HG03520 (cell line): Measurements from ENCODE around the gene MAP2K5.

ENCODE experiments used
- ATAC-seq: cut with Tn5 transposase; IDR thresholded peaks from one replicate; pipeline ENCODE4 v1.9.1; 2021; ENCODE audit warnings: mild to moderate bottlenecking, moderate library complexity; ENCODE audit not compliant: unreplicated experiment

The MAP2K5 gene

DNA sequence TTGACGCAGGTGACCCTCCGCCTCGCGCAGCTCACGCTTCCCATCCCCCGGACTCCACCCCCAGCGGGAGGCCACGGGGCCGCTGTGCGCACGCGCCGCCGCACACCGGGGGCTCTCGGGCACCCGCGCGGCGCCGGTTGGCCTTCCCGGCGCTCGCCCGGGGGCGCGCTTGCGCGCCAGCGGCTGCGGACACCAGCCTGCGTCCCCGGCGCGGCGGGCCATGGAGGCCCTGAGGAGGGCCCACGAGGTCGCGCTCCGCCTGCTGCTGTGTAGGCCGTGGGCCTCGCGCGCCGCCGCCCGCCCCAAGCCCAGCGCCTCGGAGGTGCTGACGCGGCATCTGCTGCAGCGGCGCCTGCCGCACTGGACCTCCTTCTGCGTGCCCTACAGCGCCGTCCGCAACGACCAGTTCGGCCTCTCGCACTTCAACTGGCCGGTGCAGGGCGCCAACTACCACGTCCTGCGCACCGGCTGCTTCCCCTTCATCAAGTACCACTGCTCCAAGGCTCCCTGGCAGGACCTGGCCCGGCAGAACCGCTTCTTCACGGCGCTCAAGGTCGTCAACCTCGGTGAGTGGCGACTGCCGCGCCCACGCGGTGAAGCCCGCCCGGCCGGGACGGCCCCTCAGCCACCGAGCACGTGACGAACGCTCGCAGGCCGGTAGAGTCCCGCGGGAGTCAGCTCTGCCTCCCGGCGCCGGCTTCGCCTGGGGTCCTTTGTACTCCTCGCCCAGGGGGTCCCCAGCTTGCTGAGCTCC is 21.3 kb upstream of the MAP2K5 start, which contains the start of gene C15orf61:
Gene C15orf61 (plus strand): TSS at position 103 of the 754 bp plus-strand sequence. CDS start 118 bp downstream, at position 221.
- ATAC-seq, result peak; percentile 64

DNA sequence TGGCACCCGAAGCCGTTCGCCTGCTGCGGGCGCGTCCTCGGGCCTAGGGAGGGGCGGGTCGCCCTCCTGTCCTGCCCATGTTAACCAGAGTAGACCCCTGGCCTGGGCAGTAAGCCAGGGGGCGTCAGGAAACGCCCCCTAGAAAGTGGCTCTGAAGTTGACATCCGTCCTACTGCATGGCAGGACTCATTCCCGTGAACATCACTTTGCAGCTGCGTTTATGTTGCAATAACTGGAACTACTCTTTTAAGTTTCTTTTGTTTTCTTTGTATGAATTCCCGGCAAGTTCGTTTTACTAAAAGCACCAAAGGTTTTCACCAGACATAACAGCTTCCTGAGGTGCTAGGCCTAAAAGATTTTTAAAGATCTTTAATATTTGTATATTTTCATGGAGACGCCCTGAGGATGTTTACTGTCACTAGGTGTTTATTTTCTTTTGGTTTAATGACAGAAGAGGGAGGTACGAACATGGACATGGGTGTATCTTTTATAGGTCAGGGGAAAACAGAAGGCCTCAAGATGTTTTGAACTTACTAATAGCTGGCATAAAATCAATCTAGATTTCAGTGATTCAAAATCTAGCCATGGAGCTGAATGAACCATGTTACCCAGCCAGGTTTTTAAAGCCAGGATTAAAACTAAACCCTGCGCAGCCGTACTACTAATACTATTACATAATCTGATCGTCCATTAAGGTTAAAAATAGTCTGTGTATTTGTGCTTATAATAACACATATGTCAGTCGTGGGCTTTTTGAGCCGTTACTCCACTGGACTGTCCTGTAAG is 20.5 kb upstream of the MAP2K5 start:
- ATAC-seq, result no peak

DNA sequence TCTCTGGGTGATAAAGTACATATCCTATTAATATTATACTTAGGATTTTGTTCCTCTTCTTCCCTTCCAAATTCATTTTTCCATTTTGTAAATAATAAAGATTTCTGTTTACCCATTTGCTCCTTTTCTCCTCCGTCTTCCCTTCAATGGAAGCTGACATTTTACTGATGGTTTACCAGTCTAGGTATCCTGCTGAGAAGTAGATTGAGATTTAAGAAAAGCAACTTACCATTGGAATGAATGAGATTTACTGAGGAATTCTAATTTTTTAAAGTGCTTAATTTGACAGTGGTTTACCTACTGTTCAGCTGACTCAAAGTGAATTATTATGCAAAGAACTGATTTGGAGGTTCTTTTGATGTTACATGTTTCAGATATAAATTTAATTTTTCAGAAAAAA is 19.2 kb upstream of the MAP2K5 start:
- no peak for ATAC-seq

DNA sequence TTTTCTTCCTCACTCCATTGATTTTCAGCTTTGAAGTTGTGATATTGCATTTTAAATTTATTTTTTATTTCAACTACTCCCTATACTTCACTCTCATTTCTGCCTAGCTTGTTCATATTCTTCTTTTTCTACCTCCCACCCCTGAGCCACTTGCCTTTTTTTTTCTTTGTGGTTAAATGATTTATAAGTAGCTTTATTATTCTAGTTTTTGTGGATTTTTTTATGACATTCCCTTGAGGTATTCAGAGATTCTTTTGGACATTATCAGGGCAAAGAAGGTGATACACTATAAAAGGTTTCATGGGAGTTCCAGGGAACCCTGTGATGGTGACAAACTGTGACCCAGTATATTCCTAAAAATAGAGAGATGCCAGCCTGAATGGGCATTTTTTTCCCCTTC is 18.3 kb upstream of the MAP2K5 start:
- no peak for ATAC-seq

DNA sequence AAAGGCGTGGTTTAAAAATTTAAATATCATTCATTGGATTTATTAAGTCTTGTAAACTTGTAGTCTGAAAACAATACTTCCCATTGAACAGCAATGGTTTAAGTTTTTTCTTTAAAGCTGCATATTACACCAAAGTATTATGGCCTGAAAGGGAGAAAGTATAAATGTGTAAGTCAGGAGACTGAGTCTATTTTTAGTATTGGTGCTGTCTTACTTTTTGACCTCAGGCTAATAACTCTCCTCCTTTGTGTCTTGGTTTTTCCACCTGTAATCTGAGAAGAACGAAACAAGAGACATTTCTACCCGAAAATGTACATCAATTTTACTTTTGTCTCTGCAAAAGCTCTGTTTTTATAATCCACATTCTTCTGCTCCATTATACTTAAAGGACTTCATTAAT is 14.0 kb upstream of the MAP2K5 start:
- ATAC-seq, result no peak

DNA sequence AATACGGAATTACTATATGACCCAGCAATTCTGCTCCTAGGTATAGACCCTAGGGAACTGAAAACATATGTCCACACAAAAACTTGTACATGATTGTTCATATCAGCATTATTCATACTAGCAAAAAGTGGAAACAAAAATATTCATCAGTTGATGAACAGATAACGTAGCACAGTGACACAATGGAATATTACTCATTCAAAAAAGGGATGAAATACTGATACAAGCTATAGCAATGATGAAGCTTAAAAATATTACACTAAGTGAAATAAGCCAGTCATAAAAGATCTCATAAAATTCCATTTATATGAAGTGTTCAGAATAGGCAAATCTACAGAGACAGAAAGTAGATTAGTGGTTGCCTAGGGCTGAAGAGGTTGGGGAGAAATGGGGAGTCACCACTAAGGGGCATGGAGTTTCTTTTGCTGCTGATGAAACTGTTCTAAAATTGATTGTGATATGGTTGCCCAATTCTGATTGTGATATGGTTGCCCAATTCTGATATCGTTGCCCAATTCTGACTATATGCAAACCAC is 11.1 kb upstream of the MAP2K5 start:
- ATAC-seq, result no peak

DNA sequence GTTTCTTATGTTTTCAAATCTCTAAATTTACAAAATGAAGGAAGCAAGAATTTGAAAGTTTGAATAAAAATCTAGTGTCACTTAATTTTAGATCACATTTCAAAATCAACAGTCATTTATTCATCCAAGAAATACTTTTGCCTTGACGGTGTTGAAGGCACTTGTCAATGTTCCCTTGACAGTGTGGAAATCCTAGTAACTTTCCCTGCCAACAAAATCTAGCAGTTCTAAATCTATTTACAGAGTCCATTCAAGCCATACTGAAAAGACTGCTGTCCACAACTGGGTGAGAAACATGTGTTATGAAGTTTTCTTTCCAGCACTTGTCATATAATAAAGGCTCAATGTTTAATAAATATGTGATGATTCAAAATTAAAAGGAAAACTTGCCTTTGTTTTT is 8.6 kb upstream of the MAP2K5 start:
- no peak for ATAC-seq

DNA sequence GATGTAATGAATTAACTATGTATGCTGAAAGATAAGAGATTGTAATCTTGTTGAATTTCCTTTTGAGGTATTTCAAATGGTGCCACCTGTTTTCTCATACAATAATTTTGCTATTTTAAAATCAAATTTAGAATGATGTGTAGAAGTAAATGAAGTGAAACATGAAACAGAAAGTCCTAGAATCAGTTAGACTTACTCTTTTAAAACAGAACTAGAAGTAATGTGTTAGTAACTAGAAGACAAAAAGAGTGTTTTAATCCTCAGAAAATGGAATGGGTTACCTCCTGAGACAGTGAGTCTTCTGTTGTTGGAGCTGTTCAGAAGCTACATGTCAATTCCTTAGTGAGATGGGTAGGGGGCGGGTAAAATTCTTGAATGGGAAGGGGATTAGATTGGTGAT is 8.1 kb upstream of the MAP2K5 start:
- no peak for ATAC-seq

DNA sequence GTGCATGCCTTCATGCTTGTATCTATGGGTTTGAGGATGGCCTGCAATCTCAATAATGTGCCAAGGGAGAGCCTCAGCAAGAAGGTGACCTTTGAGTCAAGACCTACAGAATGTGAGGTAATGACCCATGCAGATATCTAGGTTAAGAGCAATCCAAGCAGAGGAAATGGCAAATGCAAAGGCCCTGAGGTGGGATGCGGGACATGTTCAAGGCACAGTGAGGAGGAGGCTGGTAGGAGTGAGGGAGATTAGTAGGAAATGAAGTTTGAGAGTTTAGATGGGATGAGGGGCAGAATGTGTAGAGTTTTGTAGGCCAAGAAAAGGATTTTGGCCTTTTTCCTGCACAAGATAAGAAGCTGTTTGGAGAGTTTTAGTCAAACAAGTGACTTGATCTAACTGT is 4.7 kb upstream of the MAP2K5 start:
- no peak for ATAC-seq

DNA sequence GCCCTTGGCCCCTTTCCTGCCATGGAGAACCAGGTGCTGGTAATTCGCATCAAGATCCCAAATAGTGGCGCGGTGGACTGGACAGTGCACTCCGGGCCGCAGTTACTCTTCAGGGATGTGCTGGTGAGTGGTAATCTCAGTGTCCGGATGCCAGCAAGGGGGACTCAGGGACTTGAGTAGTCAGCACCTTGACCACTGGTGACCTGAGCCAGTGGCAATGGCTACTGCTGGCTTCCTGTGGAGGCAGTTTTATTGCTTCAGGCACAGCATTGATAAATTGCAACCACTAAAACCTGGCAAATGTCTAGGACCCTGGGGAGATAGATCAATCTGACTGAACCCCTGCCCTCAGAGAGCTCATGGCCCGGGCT is 830 bp downstream of the MAP2K5 start:
- ATAC-seq, result no peak

DNA sequence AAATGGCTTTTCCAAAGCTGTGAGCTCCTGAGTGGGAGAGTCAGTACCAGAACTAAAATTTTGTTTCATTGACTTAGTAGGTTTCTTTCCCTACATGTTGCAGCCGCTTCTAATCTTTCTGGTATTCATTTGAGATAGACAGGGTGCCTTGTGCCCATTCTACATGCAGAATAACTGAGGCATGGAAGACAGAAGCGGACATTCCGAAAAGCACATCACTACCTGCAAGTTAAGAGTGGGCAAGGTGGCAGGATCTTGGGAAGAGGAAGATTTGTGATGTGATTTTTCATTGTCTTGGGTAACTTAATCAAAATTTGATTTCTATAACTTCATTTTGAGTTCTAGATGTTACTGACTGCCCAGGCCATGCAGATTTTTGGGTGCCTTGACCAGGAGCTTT is 2.0 kb downstream of the MAP2K5 start:
- no peak for ATAC-seq

DNA sequence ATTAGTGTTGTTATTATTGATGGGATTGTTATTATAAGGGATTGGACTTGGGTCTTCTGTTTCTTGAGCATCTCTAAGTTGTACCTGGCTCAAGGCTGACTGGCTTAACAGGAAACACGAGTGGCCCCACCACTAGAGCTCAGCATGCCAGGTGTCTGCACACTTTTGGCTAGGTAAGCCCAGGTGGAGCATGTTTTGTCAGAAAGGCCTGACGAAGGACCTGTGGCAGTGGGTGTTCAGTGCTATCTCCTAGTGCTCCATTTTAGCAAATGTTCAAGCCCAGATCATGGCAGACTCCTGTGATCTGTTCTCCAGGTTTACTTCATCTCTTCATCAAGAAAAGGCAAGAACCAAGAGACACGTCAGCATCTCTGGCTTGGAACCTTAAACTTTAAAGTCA is 3.4 kb downstream of the MAP2K5 start:
- ATAC-seq, result no peak

DNA sequence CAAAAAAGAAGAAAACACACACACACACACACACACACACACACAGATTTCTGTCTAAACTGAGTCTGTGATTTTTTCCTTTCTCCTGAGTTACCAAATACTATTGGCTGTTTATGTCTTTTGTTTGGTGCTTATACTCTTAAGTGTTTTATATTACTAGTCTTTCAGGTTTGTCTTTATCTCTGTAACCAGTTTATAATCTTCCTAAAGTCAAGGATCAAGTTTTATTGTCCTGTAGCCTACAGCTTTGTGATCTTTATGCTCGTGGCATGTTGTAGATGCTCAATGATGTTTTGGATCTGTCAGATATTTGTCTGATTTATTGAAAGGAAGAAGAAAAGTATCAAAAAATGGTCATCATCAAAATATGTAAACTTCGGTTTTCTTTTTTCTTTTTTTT is 4.6 kb downstream of the MAP2K5 start:
- ATAC-seq, result no peak

DNA sequence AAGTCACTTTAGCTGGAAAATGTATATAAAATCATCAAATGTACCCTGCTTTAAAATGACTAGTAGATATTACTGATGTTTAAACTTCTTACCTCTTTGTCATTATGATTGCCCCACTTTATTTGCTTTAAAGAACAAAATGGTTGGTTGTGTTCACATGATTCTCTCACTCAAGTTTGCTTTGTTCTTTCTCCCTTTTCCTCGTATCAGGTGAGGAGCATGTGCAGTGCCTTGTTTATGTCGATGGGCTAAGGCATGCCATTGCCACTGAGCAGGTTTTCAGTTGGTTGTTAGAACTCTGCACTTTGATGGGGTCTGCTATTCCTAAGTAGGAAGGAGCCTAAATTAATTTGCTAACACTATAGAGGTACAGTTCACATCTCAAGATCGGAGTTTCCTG is 5.3 kb downstream of the MAP2K5 start:
- ATAC-seq, result no peak

DNA sequence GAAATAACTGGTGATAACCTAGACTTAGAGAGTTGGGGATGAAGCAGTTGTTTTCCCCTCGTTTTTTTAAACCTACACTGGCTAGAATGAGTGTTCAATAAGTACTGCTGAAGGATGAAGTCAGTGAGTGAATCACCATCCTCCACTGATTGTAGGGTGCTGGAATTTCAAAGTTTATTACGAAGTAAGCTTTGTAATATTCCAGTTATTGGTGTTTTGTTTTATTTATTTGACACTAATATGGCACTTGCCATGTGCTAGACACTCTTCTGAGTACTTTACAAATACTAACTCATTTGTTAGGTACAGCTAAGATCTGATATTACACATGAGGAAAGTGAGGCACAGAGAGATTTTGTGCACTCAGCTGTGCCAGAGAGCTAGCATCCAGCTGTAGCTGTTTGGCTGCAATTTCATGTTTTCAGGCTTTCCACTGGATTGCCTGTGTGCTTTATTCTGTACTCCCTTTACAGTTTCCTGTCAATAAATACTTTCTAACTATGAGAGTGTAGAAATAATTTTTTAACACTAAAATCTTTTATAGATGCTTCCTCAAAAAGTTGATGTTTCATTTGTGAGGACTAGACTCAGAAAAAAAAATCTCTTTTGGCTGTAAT is 5.8 kb downstream of the MAP2K5 start:
- ATAC-seq, result no peak

DNA sequence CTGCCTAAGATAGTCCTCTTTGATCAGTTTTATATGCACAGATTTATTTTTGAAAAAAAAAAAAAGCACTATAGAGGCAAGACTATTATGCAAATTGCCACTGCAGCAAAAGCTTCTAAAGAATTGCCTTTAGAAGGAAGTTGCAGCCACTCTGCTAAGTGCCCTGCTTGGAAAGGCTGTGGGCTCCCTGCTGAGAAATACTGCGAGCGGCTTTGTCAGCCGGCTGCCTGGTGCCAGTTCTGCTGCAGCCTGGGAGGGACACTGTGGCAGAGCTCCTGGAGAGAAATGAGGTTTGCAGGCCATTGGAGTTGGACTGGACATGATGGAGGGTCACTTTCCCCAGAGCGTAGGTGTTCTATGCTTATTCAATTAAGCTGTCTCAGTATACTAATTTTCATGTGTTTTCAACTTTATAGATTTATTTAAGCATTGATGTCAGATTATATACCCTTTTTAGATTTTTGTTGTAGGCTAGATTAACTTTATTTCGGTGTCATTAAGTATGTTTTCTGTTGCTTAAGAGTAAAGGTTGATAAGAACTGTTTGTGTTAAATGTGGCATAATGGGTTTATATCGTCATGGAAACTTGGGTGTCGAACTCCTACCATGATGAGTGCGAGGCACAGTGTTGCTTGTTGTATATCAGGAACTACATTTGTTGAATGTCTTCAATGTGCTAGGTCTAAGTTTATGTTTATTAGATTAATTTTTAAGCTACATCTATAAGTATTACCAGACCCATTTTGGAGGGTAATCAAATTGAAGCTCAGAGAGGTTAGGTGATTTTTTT is 6.6 kb downstream of the MAP2K5 start:
- ATAC-seq, result no peak

DNA sequence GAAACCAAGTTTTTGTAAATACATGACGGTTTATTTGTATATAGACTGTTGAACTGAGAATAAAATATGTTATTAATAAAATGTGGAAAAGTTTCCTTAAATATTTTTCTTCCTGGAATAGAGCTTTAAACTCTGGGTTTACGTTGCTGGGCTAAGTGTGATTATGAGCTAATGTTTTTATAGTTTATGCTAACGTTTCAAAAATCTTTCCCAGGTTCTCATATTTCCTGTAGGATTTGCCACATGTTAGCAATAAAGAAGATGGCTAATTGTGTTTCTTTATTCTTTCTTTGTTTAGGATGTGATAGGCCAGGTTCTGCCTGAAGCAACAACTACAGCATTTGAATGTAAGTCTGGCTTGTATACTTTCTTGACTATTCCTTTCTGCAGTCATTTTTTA is 7.2 kb downstream of the MAP2K5 start:
- no peak for ATAC-seq

DNA sequence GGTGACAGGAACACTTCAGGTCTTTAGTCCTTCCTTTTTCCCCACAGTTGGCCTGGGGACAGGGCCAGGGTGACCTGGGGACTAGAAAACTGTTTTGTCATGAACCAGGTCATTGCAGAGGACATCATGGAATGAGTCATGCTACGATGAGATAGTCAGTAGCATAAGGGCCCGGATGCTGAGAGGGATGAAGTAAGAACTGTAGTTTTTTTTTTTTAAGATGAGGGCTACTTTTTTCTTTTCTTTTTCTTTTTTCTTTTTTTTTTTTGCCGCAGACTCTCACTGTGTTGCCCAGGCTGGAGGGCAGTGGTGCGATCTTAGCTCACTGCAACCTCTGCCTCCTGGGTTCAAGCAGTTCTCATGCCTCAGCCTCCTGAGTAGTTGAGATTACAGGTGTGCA is 8.0 kb downstream of the MAP2K5 start:
- ATAC-seq, result no peak

DNA sequence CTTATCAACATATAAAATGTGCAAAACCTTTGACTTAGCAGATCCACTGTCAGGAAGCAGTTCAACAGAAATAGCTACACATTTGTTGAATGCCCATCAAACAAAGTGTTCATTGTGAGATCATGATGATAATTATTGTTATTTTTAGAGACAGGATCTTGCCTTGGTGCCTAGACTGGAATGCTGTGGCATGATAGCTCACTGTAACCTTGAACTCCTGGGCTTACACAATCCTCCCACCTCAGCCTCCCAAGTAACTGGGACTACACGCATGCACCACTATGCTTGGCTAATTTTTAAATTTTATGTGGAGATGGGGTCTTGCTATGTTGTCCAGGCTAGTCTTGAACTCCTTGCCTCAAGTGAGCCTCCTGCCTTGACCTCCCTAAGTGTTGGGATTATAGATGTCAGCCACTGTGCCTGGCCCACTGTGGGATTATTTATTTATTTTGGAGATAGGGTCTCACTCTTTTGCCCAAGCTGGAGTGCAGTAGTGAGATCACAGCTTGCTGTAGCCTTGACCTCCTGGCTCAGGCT is 8.8 kb downstream of the MAP2K5 start:
- no peak for ATAC-seq

DNA sequence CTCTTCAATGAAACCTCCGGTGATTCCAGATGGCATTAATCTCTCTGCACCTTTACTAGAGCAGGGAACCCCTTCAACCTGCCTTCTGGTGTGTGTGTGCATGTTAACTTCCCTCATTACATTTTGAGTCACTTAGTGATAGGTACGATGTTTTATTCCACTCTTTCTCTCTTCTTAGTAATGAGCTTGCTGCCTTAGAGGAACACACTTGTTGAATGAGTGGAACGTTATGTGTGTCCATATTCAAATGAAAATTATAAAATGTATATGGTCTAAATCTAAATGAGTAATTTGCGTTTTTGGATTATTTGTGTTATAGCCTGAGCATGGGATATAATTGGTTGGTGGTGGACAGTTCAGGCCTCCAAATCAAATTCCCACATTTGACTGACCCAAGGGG is 12.1 kb downstream of the MAP2K5 start:
- ATAC-seq, result no peak
